Fibroblast of skin of right biceps (primary cell): ENCODE results near the gene KCMF1.
A peak's percentile ranks its signal among the peaks of the same experiment; 100 is the strongest.

ENCODE experiments used
- DNase-seq: peaks from one replicate; pipeline ENCODE4 v3.0.0-alpha.2; 2013

Gene KCMF1

DNA sequence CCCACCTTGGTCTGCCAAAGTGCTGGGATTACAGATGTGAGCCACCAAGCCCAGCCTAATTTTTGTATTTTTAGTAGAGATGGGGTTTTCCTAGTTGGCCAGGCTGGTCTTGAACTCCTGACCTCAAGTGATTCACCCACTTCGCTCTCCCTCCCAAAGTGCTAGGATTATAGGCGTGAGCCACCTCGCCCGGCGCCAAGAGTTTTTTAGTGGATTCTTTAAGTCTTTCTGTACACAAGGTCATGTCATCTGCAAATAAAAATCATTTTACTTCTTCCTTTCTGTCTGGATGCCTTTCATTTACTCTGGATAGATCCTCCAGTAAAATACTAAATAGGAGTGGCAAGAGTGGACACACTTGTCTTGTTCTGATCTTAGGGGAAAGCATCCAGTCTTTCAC is 61.7 kb downstream of the KCMF1 start:
- peak; percentile 32 for DNase-seq

DNA sequence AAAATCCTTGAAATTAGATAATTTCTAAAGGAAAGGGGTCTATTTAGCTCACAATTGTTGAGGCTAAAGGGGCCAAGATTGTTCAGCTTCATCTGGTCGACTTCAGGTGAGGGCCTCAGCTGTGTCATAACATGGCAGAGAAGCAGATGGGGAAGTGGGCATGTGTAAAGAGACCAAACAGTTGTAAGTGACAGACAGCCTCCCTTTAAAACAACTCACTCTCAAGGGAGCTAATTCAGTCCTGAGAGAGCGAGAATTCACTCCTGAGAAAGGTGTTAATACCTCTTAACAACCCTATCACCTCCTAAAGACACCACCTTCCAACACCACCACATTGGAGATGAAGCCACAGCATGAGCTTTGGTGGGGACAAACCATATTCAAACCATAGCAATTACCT is 62.4 kb downstream of the KCMF1 start:
- DNase-seq, result no peak

DNA sequence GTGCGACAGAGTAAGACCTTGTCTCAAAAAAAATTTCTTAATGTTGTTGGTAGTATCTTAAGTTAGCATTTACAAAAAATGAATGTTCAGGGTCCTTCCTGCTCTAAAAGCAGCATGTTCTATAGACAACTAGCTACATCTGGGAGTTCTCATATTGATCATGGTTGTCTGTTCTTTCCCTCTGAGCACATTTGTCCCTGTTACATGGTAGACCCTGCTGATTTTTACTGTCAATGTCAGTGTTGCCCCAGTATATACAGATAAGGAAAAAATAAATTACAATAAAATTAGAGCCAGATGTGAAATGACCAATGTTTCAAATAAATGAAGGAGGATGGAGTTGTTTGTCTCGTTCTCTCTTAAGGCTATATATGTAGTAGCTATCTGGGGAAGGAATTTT is 63.2 kb downstream of the KCMF1 start:
- no peak for DNase-seq

DNA sequence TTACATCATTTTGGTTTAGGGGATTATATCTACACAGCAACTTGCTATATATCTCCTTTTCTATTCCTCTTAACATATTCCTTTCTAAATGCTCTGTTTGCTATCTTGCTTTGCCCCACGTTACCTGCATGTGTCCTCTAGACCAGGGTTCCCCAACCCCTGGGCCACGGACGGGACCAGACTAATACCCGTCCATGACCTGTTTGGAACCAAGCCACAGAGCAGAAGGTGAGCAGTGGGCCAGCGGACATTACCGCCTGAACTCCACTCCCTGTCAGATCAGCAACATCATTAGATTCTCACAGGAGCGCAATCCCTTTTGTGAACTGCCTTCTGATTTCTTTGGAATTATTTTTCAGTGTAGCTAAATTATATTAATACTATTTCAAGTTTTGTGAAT is 66.7 kb downstream of the KCMF1 start:
- no peak for DNase-seq

DNA sequence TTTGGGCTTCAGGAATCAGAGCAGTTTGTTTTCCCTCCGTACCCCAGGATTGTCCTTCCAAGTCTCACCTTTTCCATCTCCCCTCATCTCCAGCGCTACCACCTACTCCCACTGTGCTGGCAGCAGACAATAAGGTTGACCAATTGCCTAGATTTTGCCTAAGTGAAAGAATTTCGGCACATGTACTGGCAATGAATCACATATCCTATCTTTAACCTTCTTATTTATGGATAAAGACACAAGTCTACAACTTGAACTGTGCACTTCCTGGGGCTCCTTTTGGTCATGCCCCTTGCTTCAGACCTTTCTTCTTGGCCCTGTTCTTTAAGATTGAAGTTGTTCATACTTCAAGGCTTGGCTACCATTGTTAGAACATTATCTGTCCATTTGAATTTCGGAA is 71.4 kb downstream of the KCMF1 start:
- DNase-seq, result peak; percentile 7

DNA sequence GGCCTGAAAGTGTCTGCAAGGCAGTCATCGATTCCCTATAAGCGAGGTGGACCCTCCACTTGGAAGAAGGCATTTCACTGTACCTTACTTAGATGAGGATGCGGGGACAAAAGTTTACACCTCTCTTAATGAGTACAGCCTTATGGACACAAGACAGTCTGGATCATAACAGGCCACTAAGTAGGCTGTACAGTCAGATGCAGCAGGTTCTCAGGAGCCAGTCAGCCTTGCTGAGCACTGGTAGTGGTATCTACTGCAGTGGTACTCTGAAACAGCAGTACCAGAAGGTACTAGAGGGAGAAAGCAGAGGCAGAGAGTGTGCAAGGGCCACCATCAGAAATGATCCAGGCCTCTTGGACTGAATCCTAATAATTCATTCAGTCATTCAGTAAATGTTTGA is 77.6 kb downstream of the KCMF1 start:
- no peak for DNase-seq

DNA sequence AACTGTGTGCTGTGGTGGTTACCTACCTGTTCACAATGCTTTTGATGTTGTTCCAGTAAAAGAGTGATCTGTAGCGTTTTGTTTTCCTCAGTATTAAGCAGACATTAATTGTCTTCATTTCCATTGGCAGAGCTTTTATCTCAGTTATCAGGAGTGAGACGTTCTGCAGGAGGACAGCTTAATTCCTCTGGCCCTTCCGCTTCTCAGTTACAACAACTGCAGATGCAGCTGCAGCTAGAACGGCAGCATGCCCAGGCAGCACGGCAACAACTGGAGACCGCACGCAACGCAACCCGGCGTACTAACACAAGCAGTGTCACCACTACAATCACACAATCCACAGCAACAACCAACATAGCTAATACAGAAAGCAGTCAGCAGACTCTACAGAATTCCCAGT is 78.3 kb downstream of the KCMF1 start:
- no peak for DNase-seq

DNA sequence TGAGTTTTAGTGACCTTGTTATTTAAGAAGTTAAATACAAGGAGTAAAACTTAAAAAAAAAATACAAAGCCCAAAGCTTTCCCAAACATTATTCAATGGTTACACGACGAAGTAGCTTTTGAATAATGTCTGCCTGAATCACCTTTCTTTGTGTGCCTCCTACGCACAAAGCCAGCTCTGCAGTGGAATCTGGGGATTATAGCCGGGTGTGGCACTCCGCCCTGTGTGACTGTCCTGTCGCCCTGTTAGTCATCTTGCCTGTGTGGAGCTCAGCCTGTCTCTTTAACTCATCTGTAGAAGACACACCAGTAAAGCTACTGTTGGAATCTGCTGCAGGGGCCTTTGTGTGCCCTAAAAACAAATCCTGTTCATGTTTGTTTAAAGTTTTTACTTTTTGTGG is 82.8 kb downstream of the KCMF1 start:
- DNase-seq, result peak; percentile 59

DNA sequence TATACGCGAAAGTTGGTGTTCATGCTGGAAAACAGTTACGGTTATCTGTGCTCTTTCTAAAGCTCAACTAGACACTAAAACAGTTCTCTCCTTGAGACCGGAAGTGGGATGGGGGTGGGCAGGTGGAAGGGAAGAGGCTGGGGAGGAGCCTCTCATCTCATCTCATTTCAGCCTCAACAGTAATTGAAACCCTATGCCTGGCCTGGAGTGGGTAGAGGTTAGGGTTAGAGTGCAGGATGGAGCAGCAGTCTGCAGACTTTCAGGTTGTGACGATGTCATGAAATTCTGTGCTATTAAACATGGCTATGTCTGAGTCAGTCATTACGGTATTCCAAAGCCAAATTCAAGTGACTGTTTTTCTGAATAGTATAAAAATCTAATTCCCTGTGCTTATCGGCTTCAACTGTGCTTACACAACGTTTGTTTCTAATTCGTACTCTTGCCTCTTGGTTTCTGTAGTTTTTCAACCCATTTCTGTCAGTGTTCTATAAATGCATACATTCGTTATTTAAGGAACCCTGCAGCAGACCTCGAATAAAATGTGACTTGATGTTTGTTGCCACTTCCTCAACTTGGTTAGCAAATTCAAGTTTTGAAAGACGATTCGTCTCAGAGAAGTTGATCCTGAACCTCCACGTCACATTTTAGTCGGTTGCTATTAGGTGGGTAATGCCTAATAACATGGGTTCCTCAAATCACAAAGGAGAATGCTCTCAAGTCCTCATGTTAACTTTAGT is 86.4 kb downstream of the KCMF1 start:
- DNase-seq, result peak; percentile 46

DNA sequence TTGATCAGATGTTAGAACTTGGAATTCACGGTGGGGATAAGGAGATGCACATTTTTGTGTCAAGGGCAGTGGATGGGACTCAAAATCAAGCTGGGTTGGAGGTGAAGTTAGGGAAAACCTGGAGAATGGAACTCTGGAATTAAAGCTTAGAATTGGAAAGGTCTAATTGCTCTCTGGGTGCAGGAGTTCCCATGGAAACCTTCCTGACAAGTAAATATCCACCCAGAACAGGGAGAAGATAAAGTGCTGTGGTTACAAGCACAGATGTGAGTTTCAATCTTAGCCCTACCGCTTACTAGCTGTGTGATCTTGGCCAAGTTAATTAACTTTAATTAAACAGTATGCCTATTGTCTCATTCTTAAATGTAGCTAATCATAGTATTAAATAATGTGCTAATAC is 90.9 kb downstream of the KCMF1 start:
- no peak for DNase-seq

DNA sequence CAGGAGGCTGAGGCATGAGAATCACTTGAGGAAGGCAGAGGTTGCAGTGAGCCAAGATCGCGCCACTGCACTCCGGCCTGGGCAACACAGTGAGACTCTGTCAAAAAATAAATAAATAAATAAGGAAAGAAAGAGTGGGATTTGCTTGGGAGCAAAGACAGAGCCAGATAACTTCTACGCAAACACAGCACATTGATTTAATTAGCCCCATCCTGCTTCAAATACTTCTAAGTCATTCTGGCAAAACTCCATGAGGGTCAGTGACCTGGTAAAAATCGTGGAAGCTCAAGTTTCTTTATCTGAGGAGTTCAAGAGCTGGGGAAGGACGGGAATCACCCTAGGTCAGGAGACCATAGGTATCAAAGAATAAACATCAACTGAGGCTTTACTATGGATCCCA is 91.6 kb downstream of the KCMF1 start:
- peak; percentile 51 for DNase-seq

DNA sequence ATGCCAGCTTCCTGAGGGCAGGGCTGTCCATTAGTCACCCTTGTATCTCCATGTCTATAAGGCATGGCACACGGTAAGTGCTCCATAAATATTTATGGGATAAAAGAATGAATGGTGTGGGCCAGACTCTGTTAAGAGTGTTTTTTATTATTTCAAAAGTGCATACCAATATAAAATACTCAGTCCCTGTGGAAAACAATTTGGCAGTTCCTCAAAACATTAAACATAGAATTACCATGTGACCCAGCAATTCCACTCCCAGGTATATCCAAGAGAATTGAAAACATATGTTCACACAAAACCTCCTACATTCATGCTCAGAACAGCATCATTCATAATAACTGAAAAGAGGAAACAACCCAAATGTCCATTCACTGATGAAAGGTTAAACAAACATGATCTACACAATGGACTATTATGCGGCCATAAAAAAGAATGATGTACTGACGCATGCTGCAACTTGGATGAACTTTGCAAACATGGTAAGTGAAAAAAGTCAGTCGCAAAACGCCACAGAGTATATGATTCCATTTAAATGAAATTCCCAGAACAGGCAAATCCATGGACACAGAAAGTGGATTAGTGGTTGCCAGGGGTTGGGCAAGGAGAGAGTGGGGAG is 93.1 kb downstream of the KCMF1 start:
- DNase-seq, result peak; percentile 64

DNA sequence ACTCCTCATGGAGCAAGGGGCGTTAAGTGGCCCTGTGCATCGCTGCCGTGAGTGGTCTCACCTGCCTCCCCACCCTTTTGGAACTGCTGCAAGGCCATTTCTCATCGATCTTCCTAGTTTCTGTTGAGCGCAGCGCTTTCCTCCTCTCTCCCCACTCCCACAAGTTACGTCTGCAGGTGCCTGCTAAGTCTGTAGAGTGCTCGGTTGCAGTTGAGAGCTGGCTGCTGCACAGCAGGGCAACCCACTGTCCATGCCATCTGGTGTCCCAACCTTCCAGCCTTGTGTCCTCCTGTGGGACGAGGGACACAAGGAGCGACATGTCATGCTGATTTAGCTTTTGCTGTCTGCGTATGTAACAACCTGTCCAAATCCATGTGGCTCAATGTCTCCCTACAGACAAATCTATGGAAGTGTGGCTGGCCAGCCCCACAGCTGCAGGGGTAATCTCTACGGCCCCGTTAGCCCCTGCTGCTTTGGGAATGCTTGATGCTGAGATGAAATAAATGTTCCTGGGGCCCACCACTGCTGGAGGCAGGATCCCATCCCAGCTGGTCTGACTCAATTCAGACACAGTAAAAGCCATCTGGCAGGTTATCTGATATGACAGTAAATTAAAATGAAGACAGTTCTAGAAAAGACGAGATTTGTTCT is 94.1 kb downstream of the KCMF1 start:
- no peak for DNase-seq

DNA sequence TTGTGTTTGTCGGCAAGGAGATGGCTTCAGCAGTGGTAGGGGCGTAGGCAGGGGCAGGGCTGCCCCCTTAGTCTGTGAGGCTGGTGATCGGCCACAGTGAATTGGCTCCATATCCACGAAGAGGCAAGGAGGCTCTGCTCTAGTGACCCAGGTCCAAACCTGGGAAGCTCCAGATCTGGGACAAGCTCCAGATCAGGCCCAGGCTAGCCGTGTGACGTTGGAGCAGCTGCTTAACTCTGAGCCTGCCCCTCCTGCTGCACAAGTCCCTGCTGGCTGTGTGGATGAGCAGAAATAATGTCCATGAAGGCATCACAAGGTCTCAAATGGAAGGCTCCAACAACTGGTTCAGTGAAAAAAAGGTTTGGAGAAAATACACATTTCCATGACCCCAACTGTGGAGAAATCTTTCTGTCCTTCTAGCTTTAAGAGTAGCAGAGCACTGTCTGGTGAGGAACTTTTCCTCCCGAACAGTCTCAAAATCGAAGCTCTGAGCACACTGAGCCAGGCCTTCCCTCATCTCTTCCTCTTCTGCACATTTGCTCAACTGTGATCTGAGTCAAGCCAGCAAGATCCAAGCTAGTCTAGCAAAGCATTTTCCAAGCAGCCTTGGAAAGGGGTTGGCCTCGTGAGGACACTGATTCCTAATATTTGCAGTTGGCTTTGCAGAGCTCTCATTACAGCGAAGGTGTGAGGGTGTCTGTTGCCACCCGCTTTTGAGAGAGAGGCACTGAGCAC is 95.2 kb downstream of the KCMF1 start:
- no peak for DNase-seq

DNA sequence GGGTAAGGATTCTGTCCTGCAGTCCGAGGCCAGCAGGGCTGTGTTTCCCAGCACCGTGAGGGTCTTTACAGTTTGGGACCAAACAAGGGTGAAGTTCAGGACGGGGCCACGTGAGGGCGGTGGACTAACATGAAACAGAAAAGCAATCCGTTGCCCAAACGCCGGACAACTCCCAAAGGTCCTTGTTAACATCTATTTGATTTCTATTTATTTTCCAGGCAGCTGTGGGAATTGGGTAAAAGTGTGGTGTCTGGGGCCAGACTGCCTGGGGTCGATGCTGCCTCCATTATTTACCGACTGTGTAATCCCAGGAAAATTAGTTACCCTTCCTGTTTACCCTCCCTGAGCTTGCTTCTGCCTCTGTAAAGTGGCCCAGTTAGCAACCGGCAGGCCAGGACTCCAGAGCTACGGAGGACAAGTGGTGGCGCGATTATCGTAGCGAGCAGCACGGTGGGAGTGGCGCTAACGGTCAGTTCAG is 96.0 kb downstream of the KCMF1 start:
- peak; percentile 77 for DNase-seq

DNA sequence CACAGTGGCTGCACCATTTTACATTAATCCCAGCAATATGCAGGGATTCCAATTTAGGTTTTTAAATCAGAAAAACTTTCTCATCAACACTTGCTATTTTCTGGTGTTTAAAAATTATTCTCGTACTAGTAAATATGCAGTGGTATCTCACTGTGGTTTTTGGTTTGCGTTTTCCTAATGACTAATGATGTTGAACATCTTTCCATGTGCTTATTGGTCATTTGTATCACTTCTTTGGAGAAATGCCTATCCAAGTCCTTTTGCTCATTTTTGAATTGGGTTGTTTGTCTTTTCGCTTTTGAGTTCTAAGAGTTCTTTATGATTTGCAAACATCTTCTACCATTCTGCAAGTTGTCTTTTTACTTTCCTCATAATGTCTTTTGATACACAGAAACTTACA is 100.1 kb downstream of the KCMF1 start:
- DNase-seq, result peak; percentile 30

DNA sequence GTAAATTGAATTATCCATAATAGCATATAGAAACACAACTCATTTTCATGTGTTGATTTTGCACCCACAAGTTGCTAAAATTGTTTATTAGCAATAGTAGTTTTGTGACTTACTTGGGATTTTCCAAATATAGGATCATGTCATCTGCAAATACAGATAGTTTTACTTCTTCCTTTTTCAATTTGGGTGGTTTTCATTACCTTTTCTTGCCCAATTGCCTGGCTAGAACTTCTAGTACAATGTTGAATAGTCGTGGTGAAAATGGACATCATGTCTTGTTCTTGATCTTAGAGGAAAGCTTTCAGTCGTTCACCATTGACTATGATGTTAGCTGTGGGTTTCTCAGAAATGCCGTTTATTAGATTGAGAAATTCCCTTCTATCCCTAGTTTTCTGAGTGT is 102.1 kb downstream of the KCMF1 start:
- no peak for DNase-seq

DNA sequence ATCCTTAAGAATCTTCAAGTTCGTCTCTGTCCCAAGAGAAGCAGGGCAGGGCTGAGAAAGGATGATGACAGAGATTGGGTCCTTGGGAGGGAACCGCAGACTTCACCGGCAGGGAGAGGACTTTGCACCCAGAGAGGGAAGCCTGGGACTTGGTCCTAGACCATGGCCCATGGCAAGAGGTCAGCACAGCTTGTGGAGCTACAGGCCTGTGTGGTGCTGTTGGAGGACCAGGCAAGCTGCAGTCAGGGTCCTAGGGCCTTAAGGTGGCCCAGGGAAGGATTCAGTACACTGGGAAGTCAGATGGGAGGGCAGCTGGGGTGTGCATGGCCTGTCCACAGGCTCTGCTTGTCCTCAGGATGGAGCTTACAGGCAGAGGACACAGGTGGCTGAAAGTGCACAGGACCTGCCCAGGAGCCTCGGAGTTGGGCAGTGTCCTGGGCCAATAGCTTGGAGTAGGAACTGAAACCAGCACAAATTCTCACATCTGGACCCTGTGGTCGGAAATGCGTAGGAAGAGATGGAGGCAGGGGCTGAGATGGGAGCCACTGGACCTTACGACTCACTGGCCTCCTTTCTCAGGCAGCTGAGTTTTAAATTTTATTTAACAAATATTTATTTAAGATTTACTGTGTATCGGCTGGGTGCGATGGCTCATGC is 105.8 kb downstream of the KCMF1 start:
- DNase-seq, result no peak

DNA sequence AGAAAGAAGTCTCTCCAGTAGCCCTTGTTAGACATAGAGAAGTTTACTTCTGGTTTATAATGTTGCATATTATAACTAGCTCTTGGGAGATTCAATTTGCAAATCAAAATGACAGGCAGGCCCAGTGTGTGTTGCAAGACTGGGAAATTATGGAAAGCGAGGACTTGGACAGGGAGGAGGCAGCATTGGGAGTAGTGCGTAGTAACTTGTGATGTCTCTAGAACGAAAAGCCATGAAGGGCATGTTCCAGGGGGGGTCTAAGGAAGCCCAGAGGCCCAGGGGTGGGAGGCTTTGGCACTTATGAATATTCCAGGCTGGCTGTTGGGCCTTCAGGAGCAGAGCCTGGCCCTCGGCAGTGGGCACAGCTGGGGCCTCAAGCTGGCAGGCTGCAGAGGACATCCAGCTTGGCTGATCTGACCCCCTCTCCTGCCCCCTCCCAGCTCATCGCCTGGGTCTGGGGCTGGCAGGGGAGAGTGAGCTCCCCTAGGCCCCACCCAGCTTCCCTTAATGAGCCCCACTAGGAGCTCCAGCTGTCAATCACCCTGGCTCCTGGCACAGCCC is 107.0 kb downstream of the KCMF1 start:
- DNase-seq, result no peak

DNA sequence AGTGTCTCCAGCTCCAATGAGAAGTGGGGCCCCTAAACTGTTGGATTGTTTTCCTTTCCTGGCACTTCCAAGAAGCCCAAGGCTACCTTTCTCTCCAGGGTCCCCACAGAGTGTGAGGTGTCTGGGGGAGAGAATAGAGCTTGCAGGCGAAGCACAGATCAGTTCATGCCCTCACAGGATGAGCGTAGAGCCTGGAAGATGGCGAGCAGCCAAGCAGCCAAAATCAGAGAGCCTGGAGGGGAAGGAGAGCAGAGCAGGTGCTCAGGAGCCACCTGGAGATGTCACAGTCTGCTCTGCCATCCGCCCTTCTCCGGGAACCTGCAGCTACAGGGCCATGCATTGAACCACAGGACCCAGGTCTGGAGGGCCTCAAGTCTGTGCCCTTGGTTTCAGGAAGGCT is 107.6 kb downstream of the KCMF1 start:
- no peak for DNase-seq

DNA sequence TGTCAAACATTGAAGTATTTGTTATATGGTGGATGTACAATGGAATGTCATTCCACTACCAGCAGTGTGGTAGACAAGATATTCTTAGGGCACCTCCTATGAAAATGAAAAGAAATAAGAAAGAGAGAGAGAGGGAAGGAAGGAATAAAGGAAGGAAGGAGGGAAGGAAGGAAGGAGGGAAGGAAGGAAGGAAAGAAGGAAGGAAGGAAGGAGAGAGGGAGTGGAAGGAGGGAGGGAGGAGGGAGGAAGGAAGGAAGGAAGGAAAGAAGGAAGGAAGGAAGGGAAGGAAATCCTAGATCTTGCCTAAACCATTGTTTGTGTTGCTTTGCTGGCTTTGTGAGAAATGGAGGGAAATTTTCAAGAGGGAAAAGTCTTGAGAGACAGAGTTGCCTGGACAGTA is 112.1 kb downstream of the KCMF1 start:
- DNase-seq, result no peak

DNA sequence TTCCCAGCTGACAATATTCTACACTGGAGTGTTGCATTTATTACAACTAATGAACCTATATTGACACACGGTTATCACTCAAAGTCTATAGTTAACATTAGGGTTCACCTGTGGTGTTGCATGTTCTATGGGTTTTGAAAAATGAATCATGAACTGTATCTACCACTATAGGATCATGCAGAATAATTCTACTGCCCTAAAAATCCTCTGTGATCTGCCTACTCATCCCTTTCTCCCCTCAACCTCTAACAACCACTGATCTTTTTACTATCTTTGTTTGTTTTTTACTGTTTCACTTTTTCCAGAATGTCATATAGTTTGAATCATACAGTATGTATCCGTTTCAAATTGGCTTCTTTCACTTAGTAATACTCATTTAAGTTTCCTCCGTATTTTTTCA is 114.6 kb downstream of the KCMF1 start:
- no peak for DNase-seq

DNA sequence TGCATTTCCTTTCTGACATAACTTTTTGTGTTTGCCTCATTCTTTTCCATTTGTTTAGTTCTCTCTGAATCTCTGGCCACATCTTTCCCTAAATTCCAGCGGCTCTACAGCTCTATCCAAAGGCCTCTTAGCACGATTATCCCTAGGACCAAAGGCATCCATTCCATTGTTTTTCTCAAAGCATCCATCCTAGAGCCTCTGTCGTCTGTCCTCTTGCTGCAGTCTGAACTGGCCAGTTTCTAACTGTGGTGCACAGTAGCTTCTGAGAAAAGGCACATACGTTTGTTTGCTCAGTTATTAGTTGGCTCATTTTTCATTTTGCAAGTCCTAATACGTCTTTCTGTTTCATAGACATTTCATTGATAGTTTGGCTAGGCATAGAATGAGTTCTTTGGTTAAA is 116.6 kb downstream of the KCMF1 start:
- DNase-seq, result no peak
